Gastrocnemius medialis (tissue), 4 donors: ENCODE data around the gene BCDIN3D. TPM values are rescaled to one million over a fixed set of nuclear protein-coding genes. Genes with fewer than 3 reads are reported as not detected.
A peak's percentile ranks its signal among the peaks of the same experiment; 100 is the strongest.

Source experiments
- ATAC-seq, 2 donors: fragments of 150-250 bp; one replicate each; pipeline ENCODE4 v1.9.1; 2016
- DNase-seq, 2 donors: peaks; one replicate each; pipeline ENCODE4 v3.0.0-alpha.2; 2019
- H3K27ac ChIP-seq, 4 donors: fragments of 200-600 bp; sonication (generic); 1 replicate in 1 of 4; 2 replicates in 3 of 4; pipeline ENCODE4 v1.5.1; 2016 to 2018; ENCODE audit warnings: mild to moderate bottlenecking in 2 of 4, moderate library complexity in 1 of 4
- H3K27me3 ChIP-seq, 3 donors: fragments of 200-600 bp; sonication (generic) in 2 of 3; 1 replicate in 1 of 3; 2 replicates in 2 of 3; pipeline versions ENCODE4 v1.5.1 to v1.6.0; 2016 to 2019; ENCODE audit warnings: mild to moderate bottlenecking in 1 of 3, moderate library complexity in 1 of 3
- H3K36me3 ChIP-seq, 2 donors: fragments of 200-600 bp; sonication (generic) in 1 of 2; one replicate each; pipeline ENCODE4 v1.5.1; 2017 to 2018
- H3K4me1 ChIP-seq, 2 donors: fragments of 200-600 bp; sonication (generic) in 1 of 2; one replicate each; pipeline ENCODE4 v1.5.1; 2016 to 2017; ENCODE audit warnings: mild to moderate bottlenecking in 2 of 2
- H3K4me3 ChIP-seq, 4 donors: fragments of 200-600 bp; sonication (generic) in 3 of 4; 1 replicate in 1 of 4; 2 replicates in 3 of 4; pipeline ENCODE4 v1.5.1; 2016 to 2019; ENCODE audit warnings: mild to moderate bottlenecking in 2 of 4
- H3K9me3 ChIP-seq, 3 donors: fragments of 200-600 bp; sonication (generic) in 2 of 3; 1 replicate in 1 of 3; 2 replicates in 2 of 3; pipeline ENCODE4 v1.5.1; 2016 to 2019
- POLR2A ChIP-seq, 2 donors: fragments of 450-650 bp; IDR thresholded peaks; one replicate each; pipeline ENCODE4 v1.6.1; 2017; ENCODE audit warnings: antibody characterized with exemption in 2 of 2, mild to moderate bottlenecking in 2 of 2, moderate library complexity in 2 of 2
- in situ Hi-C, 4 donors: fragments of 200-750 bp; cut with MboI; loops; one replicate each; pipeline versions ENCODE4 v1.15.0 to v1.8.0; 2017; ENCODE audit warnings: low sequenced_read_pairs in 4 of 4
- intact Hi-C: fragments of 100-400 bp; cut with DNase I; formaldehyde crosslinking; loops from one replicate; pipeline ENCODE4 v1.15.1; 2023; ENCODE audit warnings: low total_unique reads
- total RNA-seq, 4 donors: library from RNA; depleted of rRNA; stranded (reverse); fragments of >200 nt; gene quantifications; one replicate each; pipeline versions ENCODE4 v1.1.0 to v1.2.3, GENCODE V29; 2016
- TF ChIP-seq, protein P1 (sequence below), 5 experiments: fragments of 450-650 bp in 3 of 5; fragments of 200-600 bp in 2 of 5; sonication (generic) in 2 of 5; IDR thresholded peaks in 4 of 5; conservative IDR thresholded peaks in 1 of 5; 1 replicate in 4 of 5; 2 replicates in 1 of 5; pipeline ENCODE4 v1.5.1; 2016 to 2019; ENCODE audit warnings: antibody characterized with exemption in 5 of 5, mild to moderate bottlenecking in 3 of 5, moderate library complexity in 3 of 5

Gene BCDIN3D, protein sequence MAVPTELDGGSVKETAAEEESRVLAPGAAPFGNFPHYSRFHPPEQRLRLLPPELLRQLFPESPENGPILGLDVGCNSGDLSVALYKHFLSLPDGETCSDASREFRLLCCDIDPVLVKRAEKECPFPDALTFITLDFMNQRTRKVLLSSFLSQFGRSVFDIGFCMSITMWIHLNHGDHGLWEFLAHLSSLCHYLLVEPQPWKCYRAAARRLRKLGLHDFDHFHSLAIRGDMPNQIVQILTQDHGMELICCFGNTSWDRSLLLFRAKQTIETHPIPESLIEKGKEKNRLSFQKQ
- total RNA-seq = 1 to 10 TPM; 1.2 to 2.7 (median 2.3) TPM

DNA sequence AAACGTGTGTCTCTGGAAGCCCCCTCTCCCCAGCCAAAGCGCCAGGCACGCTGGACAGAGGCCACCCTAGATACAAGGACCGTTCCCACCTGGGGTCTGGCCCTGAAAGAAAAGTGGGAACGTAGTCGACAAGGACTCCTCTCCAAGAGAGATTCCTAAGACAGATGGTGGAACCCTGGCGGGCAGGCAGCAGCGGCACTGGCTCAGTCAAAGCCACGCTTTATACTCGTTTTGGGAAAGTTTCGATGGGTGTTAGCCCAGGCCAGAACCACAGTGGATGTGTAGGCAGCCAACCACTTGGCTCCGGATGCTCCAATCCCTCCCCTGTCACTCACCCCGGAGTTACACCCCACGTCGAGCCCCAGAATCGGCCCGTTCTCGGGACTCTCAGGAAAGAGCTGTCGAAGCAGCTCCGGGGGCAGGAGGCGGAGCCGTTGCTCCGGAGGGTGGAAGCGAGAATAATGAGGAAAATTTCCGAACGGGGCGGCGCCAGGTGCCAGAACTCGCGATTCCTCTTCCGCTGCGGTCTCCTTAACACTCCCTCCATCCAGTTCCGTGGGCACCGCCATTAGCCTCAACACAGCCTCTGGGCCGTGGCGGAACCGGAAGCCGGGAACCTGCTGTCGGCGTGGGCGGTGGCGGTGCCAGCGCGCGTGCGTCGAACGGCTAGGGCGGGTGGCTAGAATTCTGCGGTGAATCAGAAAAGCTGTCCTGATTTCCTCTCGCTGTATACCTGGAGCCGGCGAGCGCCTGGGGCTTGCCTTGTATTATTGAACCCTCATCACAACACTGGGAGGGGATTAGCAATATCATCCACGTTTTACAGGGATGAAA is at the start of gene BCDIN3D:
TSS of gene BCDIN3D (minus strand) at position 588 of the 834 bp plus-strand sequence. CDS start at position 569, 19 bp downstream.
- TF ChIP-seq, protein P1, sequence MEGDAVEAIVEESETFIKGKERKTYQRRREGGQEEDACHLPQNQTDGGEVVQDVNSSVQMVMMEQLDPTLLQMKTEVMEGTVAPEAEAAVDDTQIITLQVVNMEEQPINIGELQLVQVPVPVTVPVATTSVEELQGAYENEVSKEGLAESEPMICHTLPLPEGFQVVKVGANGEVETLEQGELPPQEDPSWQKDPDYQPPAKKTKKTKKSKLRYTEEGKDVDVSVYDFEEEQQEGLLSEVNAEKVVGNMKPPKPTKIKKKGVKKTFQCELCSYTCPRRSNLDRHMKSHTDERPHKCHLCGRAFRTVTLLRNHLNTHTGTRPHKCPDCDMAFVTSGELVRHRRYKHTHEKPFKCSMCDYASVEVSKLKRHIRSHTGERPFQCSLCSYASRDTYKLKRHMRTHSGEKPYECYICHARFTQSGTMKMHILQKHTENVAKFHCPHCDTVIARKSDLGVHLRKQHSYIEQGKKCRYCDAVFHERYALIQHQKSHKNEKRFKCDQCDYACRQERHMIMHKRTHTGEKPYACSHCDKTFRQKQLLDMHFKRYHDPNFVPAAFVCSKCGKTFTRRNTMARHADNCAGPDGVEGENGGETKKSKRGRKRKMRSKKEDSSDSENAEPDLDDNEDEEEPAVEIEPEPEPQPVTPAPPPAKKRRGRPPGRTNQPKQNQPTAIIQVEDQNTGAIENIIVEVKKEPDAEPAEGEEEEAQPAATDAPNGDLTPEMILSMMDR (IDR thresholded peaks at IDR 0.05 in 4 of 5, conservative IDR thresholded peaks at IDR 0.05 in 1 of 5) = no peak
- TF ChIP-seq POLR2A (IDR thresholded peaks at IDR 0.05) = peak; percentile 58 to 75
- H3K9me3 ChIP-seq = no peaks in the 10 kb centered on the region
- in situ Hi-C loops = no loop called here
- peak; percentile 80 to 84 for DNase-seq
- intact Hi-C loops = loop anchor here (1.0 kb wide), 1 partner anchor 14 kb away; the partner anchor contains the start of gene NCKAP5L
- peaks cover 11 to 17% of the 10 kb centered on the region in 2 donors for H3K4me1 ChIP-seq
- peak; percentile 94 to 96 for ATAC-seq
- peak within 1 kb of the TSS; percentile 85 to 94 (median 88) for H3K27ac ChIP-seq
- peaks cover 4 to 9% (median 8%) of the 10 kb centered on the region in 3 donors for H3K27me3 ChIP-seq
- peaks cover 0 to 4% of the 10 kb centered on the region in 2 donors for H3K36me3 ChIP-seq
- peak within 1 kb of the TSS; percentile 85 to 96 (median 92) for H3K4me3 ChIP-seq

DNA sequence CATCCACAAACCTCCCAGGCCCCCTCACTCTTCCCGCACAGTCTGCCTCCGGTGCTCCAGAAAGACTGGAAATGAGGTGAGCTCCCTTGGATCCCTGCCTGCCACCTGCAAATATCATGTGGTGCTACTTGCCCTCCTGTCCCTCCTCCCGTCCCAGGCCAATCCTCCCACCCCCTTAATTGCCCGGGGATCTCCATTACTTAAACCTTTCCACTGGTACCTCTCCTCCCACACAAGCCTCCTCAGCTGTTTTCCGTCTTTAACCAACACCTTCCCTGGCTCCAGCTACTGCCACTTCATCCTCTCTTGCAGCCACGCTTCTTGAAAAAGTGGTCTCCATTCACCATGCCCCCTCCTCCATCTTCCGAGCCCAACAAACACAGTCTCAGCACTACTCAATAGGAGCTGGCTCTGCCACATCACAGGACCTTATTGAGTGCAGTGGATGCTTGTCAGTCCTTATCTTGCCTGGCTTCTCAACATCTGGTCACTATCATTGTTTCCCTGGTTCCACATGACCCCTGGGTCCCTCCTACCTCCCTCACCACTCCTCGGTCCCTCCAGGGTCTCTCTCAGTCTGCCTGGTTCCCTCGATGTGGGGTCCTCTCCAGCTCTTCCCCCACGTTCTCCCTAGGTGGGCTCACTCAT is 49.3 kb upstream of the BCDIN3D start:
- H3K36me3 ChIP-seq = no peaks in the 10 kb centered on the region
- H3K4me1 ChIP-seq = no peaks in the 10 kb centered on the region
- H3K9me3 ChIP-seq = no peaks in the 10 kb centered on the region
- in situ Hi-C loops (no loop called here), intact Hi-C loops (no loop called here)
- no peak overlapping the region for H3K4me3 ChIP-seq
- H3K27me3 ChIP-seq = no peaks in the 10 kb centered on the region
- H3K27ac ChIP-seq = no peak overlapping the region
- DNase-seq (no peak), ATAC-seq (no peak)
- TF ChIP-seq, protein P1 (IDR thresholded peaks at IDR 0.05 in 4 of 5, conservative IDR thresholded peaks at IDR 0.05 in 1 of 5) = no peak
- no peak for TF ChIP-seq POLR2A (IDR thresholded peaks at IDR 0.05)

DNA sequence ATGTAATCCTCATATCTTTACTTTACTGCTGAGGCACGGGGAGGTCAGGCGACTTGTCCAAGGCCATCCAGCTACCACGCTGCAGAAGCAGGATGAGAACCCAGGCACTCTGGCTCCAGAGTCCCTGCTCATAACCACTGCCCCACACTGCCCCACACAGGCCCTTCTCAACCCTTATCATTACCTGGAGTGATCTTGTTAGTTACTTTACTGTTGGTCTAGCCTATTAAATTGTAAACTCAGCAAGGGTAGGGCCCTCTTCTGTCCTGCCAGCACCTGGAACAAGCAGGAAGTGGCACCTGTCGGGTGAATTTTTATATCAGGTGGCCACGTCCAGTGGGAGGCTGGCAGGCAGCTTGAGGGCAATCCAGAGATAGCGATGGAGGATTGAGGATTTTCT is 48.6 kb upstream of the BCDIN3D start:
- in situ Hi-C loops = no loop called here
- intact Hi-C loops = no loop called here
- H3K27me3 ChIP-seq = no peaks in the 10 kb centered on the region
- no peak overlapping the region for H3K4me3 ChIP-seq
- no peaks in the 10 kb centered on the region for H3K4me1 ChIP-seq
- H3K9me3 ChIP-seq = no peaks in the 10 kb centered on the region
- DNase-seq (no peak), ATAC-seq (no peak)
- H3K36me3 ChIP-seq = no peaks in the 10 kb centered on the region
- TF ChIP-seq, protein P1 (IDR thresholded peaks at IDR 0.05 in 4 of 5, conservative IDR thresholded peaks at IDR 0.05 in 1 of 5) = no peak
- TF ChIP-seq POLR2A (IDR thresholded peaks at IDR 0.05) = no peak
- no peak overlapping the region for H3K27ac ChIP-seq

DNA sequence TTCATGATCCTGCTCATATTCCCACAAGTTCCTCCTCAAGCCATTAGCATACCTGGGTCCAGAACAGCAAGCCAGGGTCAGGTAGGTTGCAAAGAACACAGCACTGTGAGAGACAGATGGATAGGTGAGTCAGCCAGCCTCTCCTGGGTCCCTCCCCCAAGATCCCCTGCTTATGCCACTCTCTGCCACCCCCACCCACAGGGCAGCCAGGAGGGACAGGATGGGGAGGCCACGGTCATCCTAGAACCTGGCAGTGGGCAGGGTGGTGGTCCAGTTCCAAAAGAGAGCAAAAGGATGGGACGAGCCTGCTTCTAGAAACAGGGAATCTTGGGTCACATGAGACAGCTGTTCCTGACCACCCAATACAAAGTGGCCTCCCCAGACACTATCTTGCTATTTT is 48.1 kb upstream of the BCDIN3D start:
- no peak for DNase-seq
- Histone ChIP-seq H3K4me1 (no peaks in the 10 kb centered on the region), H3K36me3 (no peaks in the 10 kb centered on the region), H3K4me3 (no peak overlapping the region), H3K9me3 (no peaks in the 10 kb centered on the region), H3K27ac (no peak overlapping the region), H3K27me3 (no peaks in the 10 kb centered on the region)
- intact Hi-C loops = no loop called here
- in situ Hi-C loops = no loop called here
- ATAC-seq = no peak
- no peak for TF ChIP-seq POLR2A (IDR thresholded peaks at IDR 0.05)
- TF ChIP-seq, protein P1 (IDR thresholded peaks at IDR 0.05 in 4 of 5, conservative IDR thresholded peaks at IDR 0.05 in 1 of 5) = no peak
